ENCODE data around the gene PPIF. TPM values are rescaled to one million over a fixed set of nuclear protein-coding genes. Genes with fewer than 3 reads are reported as not detected.
A peak's percentile ranks its signal among the peaks of the same experiment; 100 is the strongest.

The PPIF gene
- total RNA-seq, 6 experiments from 2014 or later, result 66.1 to 109 (median 98.9) TPM

DNA sequence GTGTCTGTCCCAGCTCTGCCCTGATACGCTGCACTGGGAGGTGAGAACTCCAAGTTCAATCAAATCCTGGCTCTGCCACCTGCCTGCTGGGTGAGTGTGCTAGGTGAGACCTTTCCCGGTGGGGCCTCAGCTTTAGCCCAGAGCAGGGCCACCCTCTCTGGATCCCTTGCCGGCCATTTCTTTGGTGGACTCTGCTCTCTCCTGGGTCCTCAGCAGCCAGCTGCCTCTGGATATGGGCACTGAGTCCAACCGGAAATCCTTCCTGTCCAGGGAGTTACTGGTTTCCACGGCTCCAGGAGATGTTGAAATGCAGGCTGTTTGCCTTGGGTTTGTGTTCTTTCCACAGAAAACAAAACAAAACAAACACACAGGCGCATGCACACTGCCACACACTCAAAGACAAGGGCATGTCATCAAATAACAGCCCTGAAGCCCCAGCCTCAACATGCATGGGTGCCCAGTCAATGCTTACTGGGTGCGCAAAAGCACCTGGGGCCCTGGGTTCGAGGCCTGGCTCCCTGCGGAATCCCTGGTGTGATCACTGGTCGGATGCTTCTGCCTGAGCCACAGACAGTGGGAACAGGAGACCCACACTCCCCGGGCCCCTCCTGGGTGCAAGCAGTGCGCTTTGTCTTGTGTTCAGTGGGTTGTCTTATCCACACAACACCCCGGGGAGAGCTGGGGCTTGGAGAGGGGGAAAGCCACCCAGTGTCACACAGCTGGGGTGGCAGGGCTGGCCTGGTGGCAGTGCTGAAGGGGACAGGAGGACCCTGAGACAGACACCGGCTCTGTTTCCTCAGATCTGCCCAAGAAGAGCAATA lies 33.1 kb downstream of the PPIF start:
- H3K4me3 Mint-ChIP-seq, result no peak overlapping the region
- peaks cover 39% of the 10 kb centered on the region for H3K4me1 Mint-ChIP-seq (ENCODE audit: low read depth)
- H3K9me3 Mint-ChIP-seq, result no peaks in the 10 kb centered on the region
- TF ChIP-seq, protein P1, sequence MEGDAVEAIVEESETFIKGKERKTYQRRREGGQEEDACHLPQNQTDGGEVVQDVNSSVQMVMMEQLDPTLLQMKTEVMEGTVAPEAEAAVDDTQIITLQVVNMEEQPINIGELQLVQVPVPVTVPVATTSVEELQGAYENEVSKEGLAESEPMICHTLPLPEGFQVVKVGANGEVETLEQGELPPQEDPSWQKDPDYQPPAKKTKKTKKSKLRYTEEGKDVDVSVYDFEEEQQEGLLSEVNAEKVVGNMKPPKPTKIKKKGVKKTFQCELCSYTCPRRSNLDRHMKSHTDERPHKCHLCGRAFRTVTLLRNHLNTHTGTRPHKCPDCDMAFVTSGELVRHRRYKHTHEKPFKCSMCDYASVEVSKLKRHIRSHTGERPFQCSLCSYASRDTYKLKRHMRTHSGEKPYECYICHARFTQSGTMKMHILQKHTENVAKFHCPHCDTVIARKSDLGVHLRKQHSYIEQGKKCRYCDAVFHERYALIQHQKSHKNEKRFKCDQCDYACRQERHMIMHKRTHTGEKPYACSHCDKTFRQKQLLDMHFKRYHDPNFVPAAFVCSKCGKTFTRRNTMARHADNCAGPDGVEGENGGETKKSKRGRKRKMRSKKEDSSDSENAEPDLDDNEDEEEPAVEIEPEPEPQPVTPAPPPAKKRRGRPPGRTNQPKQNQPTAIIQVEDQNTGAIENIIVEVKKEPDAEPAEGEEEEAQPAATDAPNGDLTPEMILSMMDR (IDR thresholded peaks at IDR 0.05), result no peak
- peak overlapping the region; percentile 94 for H3K27ac Mint-ChIP-seq
- peaks cover 9% of the 10 kb centered on the region for H3K27me3 Mint-ChIP-seq (ENCODE audit: insufficient read depth)
- H3K36me3 Mint-ChIP-seq (ENCODE audit: low read depth), result peaks cover 4% of the 10 kb centered on the region
- DNase-seq, result peak; percentile 63

DNA sequence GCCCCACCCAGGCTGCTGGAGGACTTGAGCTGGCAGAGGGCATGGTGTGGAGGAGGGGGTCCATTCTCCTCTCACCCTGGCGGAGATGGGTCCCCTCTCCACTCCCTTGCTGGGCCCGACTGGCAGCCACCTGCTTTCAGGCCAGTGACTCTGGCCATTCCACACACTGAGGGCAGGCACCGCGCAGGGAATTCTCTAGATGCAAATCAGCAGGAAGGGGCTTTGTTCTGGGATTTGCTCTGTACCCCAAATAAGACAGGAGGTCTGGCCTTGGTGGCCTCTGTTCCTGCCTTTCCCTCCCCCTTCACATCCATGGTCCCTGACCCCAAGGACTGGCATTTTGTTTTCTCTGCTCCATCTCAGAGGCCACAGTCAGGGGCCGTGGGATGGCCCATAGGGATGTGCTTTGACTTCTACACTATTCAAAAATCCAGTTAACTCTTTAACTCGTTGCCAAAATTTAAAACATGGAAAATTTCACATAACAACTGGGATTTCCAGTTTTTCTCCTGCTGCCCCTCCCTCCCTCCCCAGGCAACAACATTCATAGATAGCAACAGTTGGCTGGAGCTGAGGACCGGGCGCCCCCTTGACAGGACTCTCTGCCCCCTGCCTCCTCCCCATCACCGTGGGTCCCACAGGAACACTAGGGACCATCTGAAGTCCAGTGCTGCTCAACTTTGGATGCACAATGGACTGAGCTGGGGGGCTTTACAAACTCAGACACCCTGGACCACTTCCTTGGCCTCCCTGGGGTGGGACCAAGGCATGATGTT lies 33.9 kb downstream of the PPIF start:
- Mint-ChIP-seq H3K27ac (peak overlapping the region; percentile 94), H3K9me3 (no peaks in the 10 kb centered on the region), H3K27me3 (ENCODE audit: insufficient read depth) (peaks cover 9% of the 10 kb centered on the region), H3K36me3 (ENCODE audit: low read depth) (peaks cover 4% of the 10 kb centered on the region), H3K4me1 (ENCODE audit: low read depth) (peaks cover 31% of the 10 kb centered on the region), H3K4me3 (peak overlapping the region; percentile 53; the same call in 1 of the 2 replicates)
- TF ChIP-seq, protein P1 (IDR thresholded peaks at IDR 0.05), result no peak
- DNase-seq, result no peak

DNA sequence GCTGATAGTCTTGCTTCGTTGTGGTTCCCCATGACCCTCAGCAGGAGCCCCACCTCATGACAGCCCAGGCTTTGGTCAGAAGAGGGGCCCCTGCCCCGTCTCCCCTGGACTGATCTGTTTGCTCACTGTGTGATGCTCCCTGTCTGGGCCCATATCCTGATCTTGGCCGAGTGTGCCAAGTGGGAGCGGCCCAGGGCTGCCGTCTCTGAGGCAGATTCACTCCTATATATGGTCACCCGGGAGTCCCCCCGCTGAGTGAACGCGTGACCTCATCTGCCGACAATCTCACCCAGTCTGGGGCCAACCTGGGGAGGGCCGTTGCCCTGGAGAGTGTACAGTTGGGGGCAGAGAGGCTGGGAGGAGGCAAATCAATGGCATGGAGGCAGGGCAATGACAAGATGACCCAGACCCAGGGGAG lies 34.5 kb downstream of the PPIF start:
- Mint-ChIP-seq H3K4me3 (peak overlapping the region; percentile 53), H3K27me3 (ENCODE audit: insufficient read depth) (peaks cover 9% of the 10 kb centered on the region)

DNA sequence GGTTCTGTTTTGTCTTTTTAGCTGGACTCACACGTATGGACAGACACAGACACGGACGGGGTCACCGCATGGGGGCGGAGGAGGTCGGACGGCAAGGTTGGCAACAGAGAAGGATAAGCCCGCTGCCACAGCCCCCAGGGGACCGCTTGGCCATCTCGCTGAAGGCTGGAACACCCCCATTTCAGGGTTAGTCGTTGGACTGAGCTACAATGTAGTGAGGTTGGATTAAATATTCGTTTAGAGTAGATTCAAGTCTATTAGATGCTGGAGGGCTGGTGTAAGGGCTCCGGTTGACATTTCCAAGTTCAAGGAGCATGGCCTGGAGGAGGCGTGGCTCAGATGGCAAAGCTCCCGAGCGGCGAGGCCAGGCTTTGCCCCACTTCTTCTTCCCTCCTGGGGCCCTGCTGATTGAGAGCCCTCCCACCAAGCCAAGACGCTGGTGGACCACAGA lies 35.2 kb downstream of the PPIF start:
- TF ChIP-seq, protein P1 (IDR thresholded peaks at IDR 0.05), result no peak
- H3K36me3 Mint-ChIP-seq (ENCODE audit: low read depth), result peaks cover 4% of the 10 kb centered on the region

More for the DNA sequence above, 34.5 kb downstream of the PPIF start:
- Mint-ChIP-seq H3K9me3 (no peaks in the 10 kb centered on the region), H3K27ac (peak overlapping the region; percentile 94), H3K4me1 (ENCODE audit: low read depth) (peaks cover 31% of the 10 kb centered on the region), H3K36me3 (ENCODE audit: low read depth) (peaks cover 4% of the 10 kb centered on the region)
- TF ChIP-seq, protein P1 (IDR thresholded peaks at IDR 0.05), result no peak
- DNase-seq, result peak; percentile 79

DNA sequence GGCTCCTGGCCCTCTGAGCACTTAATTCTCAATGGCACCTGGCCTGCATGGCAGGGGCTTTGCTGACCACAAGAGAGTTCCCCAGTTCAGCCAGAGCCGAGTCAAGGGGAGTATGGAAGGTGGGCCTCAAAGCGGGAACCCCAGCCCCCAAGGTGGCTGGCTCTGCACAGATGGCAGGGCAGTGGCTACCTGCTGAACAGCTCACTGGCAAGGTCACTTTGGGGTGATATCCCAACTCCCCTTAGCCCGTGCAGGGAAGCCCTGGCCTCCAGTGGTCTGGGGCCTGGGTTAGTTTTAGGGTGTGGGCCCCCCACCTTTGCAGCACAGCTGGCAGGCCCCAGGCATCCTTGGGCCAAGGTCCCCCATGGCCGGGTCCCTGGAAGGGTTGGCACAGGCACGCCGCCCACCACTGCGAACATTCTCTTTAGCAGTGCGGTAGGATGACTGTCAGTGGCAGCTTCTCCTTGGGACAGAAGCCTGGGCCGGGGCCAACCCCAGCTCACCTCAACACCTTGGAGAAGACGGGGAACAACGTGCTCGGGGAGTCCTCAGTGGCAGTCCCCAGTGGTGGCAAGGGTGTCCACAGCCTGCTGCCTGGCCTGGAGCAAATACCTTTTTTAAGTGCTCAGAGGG lies 36.8 kb downstream of the PPIF start:
- H3K9me3 Mint-ChIP-seq, result no peaks in the 10 kb centered on the region
- TF ChIP-seq, protein P1 (IDR thresholded peaks at IDR 0.05), result no peak
- H3K27ac Mint-ChIP-seq, result no peak overlapping the region

More for the DNA sequence above, 35.2 kb downstream of the PPIF start:
- Mint-ChIP-seq H3K4me1 (ENCODE audit: low read depth) (peaks cover 31% of the 10 kb centered on the region), H3K27ac (peak overlapping the region; percentile 94), H3K4me3 (no peak overlapping the region), H3K9me3 (no peaks in the 10 kb centered on the region), H3K27me3 (ENCODE audit: insufficient read depth) (peaks cover 9% of the 10 kb centered on the region)
- no peak for DNase-seq

More for the DNA sequence above, 36.8 kb downstream of the PPIF start:
- Mint-ChIP-seq H3K36me3 (ENCODE audit: low read depth) (peaks cover 4% of the 10 kb centered on the region), H3K27me3 (ENCODE audit: insufficient read depth) (peaks cover 11% of the 10 kb centered on the region), H3K4me3 (no peak overlapping the region), H3K4me1 (ENCODE audit: low read depth) (peaks cover 31% of the 10 kb centered on the region)
- DNase-seq, result no peak

Measured in HFFc6 (cell line).